ENCODE measurements around the gene ZMAT2. TPM values are rescaled to one million over a fixed set of nuclear protein-coding genes. Genes with fewer than 3 reads are reported as not detected.

ZMAT2 gene
- total RNA-seq, 6 experiments from 2014 or later, result 11.6 to 26.4 (median 18.0) TPM

DNA sequence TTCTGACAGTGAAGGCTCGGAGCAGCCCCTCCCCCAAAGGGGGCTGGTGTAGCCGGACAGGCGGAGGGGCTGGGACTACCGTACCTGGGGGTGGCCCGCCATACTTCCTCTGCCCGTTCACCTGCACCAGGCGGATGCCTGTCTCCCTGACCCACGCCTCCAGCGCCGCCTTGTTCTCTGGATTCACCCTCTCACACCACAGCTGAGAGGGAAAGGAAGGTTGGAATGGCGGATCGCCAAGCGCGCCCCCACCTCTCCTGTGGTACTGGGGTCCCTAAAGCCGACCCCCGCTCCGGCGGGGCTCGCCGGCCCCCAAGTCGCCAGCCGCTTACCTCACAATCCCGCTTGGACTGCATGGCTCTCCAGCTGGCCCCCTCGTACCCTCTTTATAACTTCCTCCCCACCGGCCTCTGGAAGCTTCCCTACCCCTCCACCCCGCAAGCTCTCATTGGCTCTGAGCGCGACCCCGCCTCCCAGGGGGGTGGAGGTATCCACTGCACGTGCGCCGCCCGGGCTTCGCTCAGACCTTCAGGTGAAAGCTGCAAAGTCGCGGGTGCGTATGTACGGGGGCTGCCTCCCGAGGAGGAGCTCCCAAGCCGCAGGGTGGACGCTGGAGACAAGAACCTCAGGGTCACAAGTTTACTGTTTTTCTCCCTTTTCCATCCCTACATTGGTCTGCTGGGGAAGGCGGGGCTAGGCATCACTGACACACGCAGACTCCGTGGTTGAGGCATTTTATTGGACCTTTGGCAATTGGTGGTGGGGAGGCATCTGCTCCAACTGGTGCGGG is 26.9 kb upstream of the ZMAT2 start, which contains the start of gene DND1:
DND1 (minus strand) TSS at position 390 of the 790 bp plus-strand sequence; CDS start at position 356, 34 bp downstream.
- no peak for DNase-seq
- Histone ChIP-seq H3K9me3 (no peaks in the 10 kb centered on the region), H3K27ac (no peak within 1 kb of the TSS), H3K4me3 (no peak within 1 kb of the TSS), H3K27me3 (no peaks in the 10 kb centered on the region), H3K36me3 (peaks cover 0 to 58% (median 16%) of the 10 kb centered on the region in 4 donors), H3K4me1 (no peaks in the 10 kb centered on the region)
- intact Hi-C loops (cut with DNase I), result no loop called here
- peak in 1 of 4 donors; percentile 7 for ATAC-seq
- TF ChIP-seq POLR2A (IDR thresholded peaks at IDR 0.05), result no peak
- TF ChIP-seq, protein P1, sequence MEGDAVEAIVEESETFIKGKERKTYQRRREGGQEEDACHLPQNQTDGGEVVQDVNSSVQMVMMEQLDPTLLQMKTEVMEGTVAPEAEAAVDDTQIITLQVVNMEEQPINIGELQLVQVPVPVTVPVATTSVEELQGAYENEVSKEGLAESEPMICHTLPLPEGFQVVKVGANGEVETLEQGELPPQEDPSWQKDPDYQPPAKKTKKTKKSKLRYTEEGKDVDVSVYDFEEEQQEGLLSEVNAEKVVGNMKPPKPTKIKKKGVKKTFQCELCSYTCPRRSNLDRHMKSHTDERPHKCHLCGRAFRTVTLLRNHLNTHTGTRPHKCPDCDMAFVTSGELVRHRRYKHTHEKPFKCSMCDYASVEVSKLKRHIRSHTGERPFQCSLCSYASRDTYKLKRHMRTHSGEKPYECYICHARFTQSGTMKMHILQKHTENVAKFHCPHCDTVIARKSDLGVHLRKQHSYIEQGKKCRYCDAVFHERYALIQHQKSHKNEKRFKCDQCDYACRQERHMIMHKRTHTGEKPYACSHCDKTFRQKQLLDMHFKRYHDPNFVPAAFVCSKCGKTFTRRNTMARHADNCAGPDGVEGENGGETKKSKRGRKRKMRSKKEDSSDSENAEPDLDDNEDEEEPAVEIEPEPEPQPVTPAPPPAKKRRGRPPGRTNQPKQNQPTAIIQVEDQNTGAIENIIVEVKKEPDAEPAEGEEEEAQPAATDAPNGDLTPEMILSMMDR (IDR thresholded peaks at IDR 0.05), result no peak
- 92% methylated on average over 17 of the region's 45 CpGs for WGBS (ENCODE audit: insufficient coverage, low coverage, low lambda C conversion rate, missing lambda C conversion rate)

DNA sequence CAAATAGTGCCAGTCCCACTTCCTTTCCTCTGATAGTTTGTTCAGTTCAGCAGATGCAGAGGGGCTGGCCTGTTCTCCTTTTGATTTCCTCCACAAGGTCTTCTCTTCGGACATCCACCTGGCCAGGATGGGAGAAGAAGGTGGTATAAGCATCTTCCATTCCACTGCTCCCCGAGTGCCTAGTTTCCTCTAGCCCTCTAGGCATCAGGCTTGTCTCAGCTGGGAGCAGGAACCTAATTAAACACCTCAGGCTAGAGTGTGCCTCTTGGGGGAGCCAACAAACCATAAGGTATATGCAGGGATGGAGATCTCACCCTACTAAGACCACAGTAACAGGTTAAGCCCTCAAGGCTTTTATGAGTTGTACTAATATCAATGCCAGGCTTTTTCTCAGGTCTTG is 26.0 kb upstream of the ZMAT2 start:
- intact Hi-C loops (cut with DNase I), result no loop called here
- H3K36me3 ChIP-seq, result peaks cover 0 to 57% (median 14%) of the 10 kb centered on the region in 4 donors
- TF ChIP-seq, protein P1 (IDR thresholded peaks at IDR 0.05), result no peak
- no peak for TF ChIP-seq POLR2A (IDR thresholded peaks at IDR 0.05)
- no peak overlapping the region for H3K27ac ChIP-seq
- no peaks in the 10 kb centered on the region for H3K9me3 ChIP-seq
- no peaks in the 10 kb centered on the region for H3K4me1 ChIP-seq
- DNase-seq (no peak), ATAC-seq (no peak)
- whole genome bisulfite sequencing (ENCODE audit: insufficient coverage, low coverage, low lambda C conversion rate, missing lambda C conversion rate), result 63% methylated on average over 1 of the region's 2 CpGs
- no peak overlapping the region for H3K4me3 ChIP-seq
- H3K27me3 ChIP-seq, result no peaks in the 10 kb centered on the region

DNA sequence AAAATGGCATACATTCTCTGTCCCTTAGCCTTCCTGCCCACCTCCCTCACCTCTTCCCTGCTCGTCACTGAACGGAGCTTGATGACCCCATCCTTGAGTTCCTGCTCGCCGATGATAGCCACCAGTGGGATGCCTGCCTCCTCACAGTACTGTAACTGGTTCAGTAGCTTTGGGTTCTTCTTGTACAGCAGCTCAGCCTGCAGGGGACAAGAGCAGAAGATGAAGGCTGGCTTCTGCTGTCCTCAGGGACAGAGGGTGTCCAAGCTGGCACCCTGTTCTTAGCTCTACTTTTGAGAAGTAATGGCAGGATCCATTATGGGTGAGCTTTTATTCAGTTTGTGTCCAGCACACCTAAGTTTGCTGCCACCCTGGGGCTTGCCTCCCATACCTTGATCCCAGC is 25.6 kb upstream of the ZMAT2 start:
- H3K9me3 ChIP-seq, result no peaks in the 10 kb centered on the region
- no peaks in the 10 kb centered on the region for H3K4me1 ChIP-seq
- H3K4me3 ChIP-seq, result no peak overlapping the region
- ATAC-seq (no peak), DNase-seq (no peak)
- H3K27ac ChIP-seq, result no peak overlapping the region
- H3K27me3 ChIP-seq, result no peaks in the 10 kb centered on the region
- WGBS (ENCODE audit: insufficient coverage, low coverage, low lambda C conversion rate, missing lambda C conversion rate), result 100% methylated on average over 1 of the region's 4 CpGs
- intact Hi-C loops (cut with DNase I), result no loop called here
- TF ChIP-seq POLR2A (IDR thresholded peaks at IDR 0.05), result no peak
- TF ChIP-seq, protein P1 (IDR thresholded peaks at IDR 0.05), result no peak
- H3K36me3 ChIP-seq, result peaks cover 0 to 57% (median 10%) of the 10 kb centered on the region in 4 donors

DNA sequence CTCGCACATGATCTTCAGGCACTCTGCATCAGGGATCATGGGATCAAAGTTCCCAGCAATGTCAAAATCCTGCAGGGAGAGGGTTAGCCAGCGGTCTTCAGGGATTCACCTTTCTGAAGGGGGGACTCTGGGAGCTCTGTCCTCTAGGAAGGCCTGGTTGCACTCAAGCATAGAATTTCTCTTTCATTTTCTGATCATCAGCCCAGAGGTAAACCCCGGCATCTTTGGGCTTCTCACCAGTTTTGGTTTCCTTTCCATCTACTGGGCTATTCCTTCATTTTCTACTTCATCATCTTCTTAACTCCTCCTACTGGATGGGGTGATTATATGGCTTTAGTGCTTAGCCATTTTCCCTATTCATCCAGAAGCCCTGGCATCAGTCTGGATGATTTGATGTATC is 22.3 kb upstream of the ZMAT2 start:
- DNase-seq, result no peak
- H3K36me3 ChIP-seq, result peaks cover 0 to 73% (median 14%) of the 10 kb centered on the region in 4 donors
- H3K27ac ChIP-seq, result no peak overlapping the region
- intact Hi-C loops (cut with DNase I), result no loop called here
- no peaks in the 10 kb centered on the region for H3K4me1 ChIP-seq
- no peak overlapping the region for H3K4me3 ChIP-seq
- H3K27me3 ChIP-seq, result no peaks in the 10 kb centered on the region
- WGBS (ENCODE audit: insufficient coverage, low coverage, low lambda C conversion rate, missing lambda C conversion rate), result 100% methylated on average over 2 of the region's 3 CpGs
- no peak for ATAC-seq
- no peaks in the 10 kb centered on the region for H3K9me3 ChIP-seq
- no peak for TF ChIP-seq POLR2A (IDR thresholded peaks at IDR 0.05)
- TF ChIP-seq, protein P1 (IDR thresholded peaks at IDR 0.05), result no peak

Measured in right lobe of liver (tissue), 6 donors.